Sigmoid colon (tissue), 3 donors: ENCODE results near the gene MGAM2.

Experiments
- CTCF ChIP-seq, 4 experiments: fragments of 450-650 bp in 3 of 4; fragments of 200-600 bp in 1 of 4; IDR thresholded peaks; one replicate each; pipeline ENCODE4 v1.5.1; 2016 to 2019; ENCODE audit warnings: antibody characterized with exemption in 4 of 4, mild to moderate bottlenecking in 3 of 4, moderate library complexity in 2 of 4
- POLR2A ChIP-seq, 2 donors: fragments of 450-650 bp; IDR thresholded peaks; one replicate each; pipeline ENCODE4 v1.6.1; 2016; ENCODE audit warnings: antibody characterized with exemption in 2 of 2, mild to moderate bottlenecking in 2 of 2, moderate library complexity in 2 of 2

GRCh38 chr7:142150869-142151268 is 39.4 kb downstream of the MGAM2 start:
- TF ChIP-seq CTCF (IDR thresholded peaks at IDR 0.05) (no peak), POLR2A (IDR thresholded peaks at IDR 0.05) (no peak)
